ENCODE measurements around the gene AP2A2.

The AP2A2 gene

DNA sequence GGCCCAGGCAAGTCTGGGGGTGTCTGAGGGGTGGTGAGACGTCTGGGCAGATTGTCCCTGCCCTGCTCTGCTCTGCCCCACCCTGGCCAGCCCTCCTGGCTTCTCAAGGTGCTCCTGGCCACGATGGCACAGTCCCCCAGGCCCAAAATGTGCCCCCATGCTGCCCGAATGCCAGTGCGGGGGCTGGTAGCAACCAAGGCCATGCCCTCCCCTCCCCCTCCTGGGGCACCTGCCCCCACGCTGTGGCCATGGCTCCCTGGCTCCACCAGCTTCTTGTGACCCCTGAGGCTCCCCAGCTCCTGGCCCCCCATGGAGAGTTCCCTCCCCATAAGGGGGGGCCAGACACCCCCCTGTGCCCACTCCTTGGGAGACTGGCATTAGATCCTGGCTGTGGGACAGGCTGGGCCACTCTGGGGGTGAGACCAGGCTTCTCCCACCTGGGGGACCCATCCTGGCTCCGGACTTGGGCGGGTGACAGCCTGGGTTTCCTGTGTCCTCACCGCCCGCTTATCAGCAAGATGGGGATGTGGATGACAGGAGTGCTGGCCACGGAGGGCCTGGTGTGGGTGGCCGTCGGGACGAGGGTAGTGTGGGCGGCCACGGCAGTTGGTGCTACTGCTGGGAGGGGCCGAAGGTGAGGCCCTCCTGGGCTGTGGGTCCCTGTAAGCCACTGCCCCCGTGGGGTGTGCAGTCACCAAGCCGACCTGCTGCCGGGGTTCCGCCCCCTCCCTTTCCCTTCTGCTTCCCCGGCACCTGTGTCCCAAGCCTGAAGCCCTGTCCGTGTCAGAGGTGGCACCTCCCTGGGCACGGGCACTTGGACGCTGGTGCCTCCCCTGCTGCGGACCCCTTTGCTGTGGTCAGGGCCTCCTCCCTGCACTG, 126.7 kb downstream of the AP2A2 start:
- no peaks in the 10 kb centered on the region for H3K36me3 ChIP-seq (replicated peaks)
- H3K27ac ChIP-seq = no peak overlapping the region
- DNase-seq = no peak
- TF ChIP-seq, protein P1, sequence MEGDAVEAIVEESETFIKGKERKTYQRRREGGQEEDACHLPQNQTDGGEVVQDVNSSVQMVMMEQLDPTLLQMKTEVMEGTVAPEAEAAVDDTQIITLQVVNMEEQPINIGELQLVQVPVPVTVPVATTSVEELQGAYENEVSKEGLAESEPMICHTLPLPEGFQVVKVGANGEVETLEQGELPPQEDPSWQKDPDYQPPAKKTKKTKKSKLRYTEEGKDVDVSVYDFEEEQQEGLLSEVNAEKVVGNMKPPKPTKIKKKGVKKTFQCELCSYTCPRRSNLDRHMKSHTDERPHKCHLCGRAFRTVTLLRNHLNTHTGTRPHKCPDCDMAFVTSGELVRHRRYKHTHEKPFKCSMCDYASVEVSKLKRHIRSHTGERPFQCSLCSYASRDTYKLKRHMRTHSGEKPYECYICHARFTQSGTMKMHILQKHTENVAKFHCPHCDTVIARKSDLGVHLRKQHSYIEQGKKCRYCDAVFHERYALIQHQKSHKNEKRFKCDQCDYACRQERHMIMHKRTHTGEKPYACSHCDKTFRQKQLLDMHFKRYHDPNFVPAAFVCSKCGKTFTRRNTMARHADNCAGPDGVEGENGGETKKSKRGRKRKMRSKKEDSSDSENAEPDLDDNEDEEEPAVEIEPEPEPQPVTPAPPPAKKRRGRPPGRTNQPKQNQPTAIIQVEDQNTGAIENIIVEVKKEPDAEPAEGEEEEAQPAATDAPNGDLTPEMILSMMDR (IDR thresholded peaks at IDR 0.05; ENCODE audit: low read depth, low read length, missing control alignments) = no peak
- no peaks in the 10 kb centered on the region for H3K27me3 ChIP-seq (replicated peaks)
- H3K4me3 ChIP-seq (ENCODE audit: low read depth, low read length) = no peak overlapping the region
- in situ Hi-C loops (cut with HindIII; ENCODE audit: low pct_ligation_motif_present, low sequenced_read_pairs) = no loop called here

DNA sequence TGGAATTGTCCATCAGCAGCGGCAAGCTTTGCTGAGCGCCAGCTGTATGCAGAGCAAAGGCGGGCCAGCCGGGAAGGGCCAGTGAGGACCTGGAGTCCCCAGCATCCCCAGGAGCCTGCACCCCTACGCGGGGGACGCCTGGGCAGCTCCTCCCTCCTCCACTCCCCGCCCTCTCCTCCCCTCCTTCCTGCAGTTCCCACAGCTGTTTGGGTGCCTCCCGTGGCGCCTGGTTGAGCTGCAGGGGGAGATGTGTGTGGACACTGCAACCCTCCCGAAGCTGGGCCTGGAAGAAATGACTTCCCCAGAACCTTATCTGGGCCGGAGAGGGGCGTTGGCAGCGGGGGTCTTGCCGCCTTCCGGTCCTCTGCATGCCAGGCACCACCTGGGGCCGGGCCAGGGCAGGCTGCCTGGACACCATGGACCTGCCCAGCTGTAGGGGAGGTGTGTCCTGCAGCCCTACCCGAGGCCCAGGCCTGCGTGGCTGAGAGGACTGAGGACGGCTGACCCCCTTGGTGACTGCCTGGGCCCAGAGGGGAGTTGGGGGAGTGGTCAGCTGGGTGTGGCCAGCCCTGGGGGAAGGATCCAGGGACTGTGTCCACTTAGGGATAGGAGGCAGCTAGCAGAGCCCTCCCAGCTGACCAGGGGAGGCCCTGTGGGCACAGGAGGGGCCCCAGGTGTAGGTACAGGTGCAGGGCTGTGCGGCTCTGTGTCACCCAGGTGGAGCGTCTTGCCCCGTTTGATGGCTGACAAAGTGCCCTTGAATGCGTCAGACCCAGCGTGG, 127.6 kb downstream of the AP2A2 start:
- H3K4me3 ChIP-seq (ENCODE audit: low read depth, low read length) = no peak overlapping the region
- H3K27me3 ChIP-seq (replicated peaks) = no peaks in the 10 kb centered on the region
- in situ Hi-C loops (cut with HindIII; ENCODE audit: low pct_ligation_motif_present, low sequenced_read_pairs) = no loop called here
- H3K27ac ChIP-seq = no peak overlapping the region
- TF ChIP-seq, protein P1 (IDR thresholded peaks at IDR 0.05; ENCODE audit: low read depth, low read length, missing control alignments) = no peak
- no peaks in the 10 kb centered on the region for H3K36me3 ChIP-seq (replicated peaks)
- no peak for DNase-seq

DNA sequence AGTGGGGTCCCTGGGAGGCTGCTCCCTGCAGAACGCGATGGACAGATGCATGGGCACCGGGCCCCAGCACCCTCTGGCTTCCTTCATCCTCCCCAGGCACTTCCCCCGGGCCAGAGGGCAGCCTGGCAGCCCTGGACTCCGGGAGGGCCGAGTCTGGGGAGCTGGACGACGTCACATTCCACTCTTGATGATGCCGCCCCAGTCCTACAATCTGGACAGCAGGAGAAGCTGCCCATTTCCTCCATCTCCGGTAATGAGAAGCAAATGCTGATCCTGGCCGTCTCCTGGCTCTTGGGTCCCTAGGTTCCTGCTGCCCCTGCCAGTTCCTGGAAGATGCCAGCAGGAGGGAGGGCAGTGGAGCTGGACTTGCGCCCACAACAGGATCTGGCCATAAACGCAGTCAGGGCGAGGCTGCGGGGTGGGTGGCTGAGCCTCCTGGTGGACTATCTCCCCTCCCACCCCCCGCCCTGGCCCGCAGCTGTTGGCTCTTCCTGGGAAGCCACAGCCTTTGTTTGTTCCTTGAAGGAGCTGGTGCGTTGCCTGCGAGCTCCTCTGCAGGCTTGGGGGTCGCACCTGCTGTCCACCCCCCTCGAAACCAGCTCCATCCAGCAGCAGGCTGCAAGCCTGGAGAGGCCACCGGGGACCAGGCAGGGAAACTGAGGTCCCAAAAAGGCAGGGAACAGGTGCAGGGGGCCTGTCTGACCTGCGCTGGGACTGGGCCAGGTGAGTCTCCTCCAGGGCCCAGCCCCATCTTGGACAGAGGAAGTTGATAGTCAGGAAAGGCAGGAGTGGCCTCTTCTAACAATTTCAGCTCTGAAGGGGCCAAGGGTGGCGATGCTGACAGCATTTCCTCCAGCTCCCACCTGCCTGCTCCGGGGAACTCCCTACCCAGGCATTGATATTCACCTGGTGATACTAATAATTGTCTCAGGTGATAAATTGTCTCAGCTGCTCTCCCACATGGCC, 128.8 kb downstream of the AP2A2 start:
- TF ChIP-seq, protein P1 (IDR thresholded peaks at IDR 0.05; ENCODE audit: low read depth, low read length, missing control alignments) = no peak
- in situ Hi-C loops (cut with HindIII; ENCODE audit: low pct_ligation_motif_present, low sequenced_read_pairs) = no loop called here
- H3K27me3 ChIP-seq (replicated peaks) = no peaks in the 10 kb centered on the region
- H3K27ac ChIP-seq = no peak overlapping the region
- H3K36me3 ChIP-seq (replicated peaks) = no peaks in the 10 kb centered on the region
- no peak for DNase-seq
- no peak overlapping the region for H3K4me3 ChIP-seq (ENCODE audit: low read depth, low read length)

DNA sequence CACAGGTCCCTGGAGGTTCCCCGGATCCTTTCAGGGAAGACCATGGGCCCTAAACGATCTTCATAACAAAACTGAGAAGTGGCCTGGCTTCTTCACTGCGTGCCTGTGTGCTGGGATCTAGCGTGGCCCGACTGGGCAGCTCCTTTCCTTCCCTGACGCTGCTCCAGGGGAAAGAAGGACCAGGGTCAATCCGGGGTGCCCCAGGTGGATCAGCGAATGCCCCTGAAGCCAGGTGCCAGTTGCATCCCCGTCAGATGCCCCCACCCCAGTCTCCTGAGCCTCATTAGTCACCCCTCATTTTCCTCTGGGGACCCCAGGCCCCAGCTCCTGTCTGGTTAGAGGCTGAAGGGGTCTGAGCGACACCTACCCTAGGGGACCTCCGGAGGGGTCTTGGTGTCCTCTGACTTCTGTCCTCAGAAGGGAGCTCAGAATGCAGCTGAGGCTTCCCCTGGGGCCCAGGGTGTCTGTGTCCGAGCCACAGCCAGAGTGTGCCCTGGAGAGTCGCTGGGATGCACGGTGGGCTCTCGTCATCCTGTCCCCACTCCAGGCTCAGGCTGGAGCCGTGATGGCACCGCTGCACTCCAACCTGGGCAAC, 129.5 kb downstream of the AP2A2 start:
- DNase-seq = no peak

More for the DNA sequence above, 129.5 kb downstream of the AP2A2 start:
- H3K4me3 ChIP-seq (ENCODE audit: low read depth, low read length) = no peak overlapping the region
- TF ChIP-seq, protein P1 (IDR thresholded peaks at IDR 0.05; ENCODE audit: low read depth, low read length, missing control alignments) = no peak
- H3K36me3 ChIP-seq (replicated peaks) = no peaks in the 10 kb centered on the region
- no peaks in the 10 kb centered on the region for H3K27me3 ChIP-seq (replicated peaks)
- no peak overlapping the region for H3K27ac ChIP-seq
- in situ Hi-C loops (cut with HindIII; ENCODE audit: low pct_ligation_motif_present, low sequenced_read_pairs) = no loop called here
